SK-N-SH treated with all-trans-retinoic acid at 6 μM for 48 hours (cell line): Measurements from ENCODE around the gene SPTLC1.

ENCODE experiments used
- ATAC-seq: fragments of 200-7000 bp; cut with Tn5 transposase; 3 replicates; pipeline ENCODE4 v1.9.1; 2020; ENCODE audit warnings: mild to moderate bottlenecking, moderate library complexity
- ARNTL ChIP-seq: fragments of 450-650 bp; formaldehyde crosslinking; IDR thresholded peaks from 2 replicates; pipeline ENCODE4 v1.5.0; 2020; ENCODE audit warnings: low read depth, mild to moderate bottlenecking, moderate library complexity, borderline replicate concordance
- BACH2 ChIP-seq: fragments of 250-450 bp; sonication (Bioruptor Pico); IDR thresholded peaks from 2 replicates; pipeline ENCODE4 v1.9.0; 2021; ENCODE audit warnings: mild to moderate bottlenecking, borderline replicate concordance
- CREB5 ChIP-seq: fragments of 250-450 bp; sonication (Bioruptor Pico); IDR thresholded peaks from 2 replicates; pipeline ENCODE4 v1.5.1; 2020; ENCODE audit warnings: low read depth, mild to moderate bottlenecking, moderate library complexity
- CSDC2 ChIP-seq: fragments of 250-450 bp; sonication (Bioruptor Pico); IDR thresholded peaks from 2 replicates; pipeline ENCODE4 v1.5.0; 2020; ENCODE audit warnings: mild to moderate bottlenecking, moderate library complexity
- ESRRG ChIP-seq: fragments of 250-450 bp; sonication (Bioruptor Pico); IDR thresholded peaks from 2 replicates; pipeline ENCODE4 v1.6.1; 2021; ENCODE audit warnings: mild to moderate bottlenecking
- GLIS3 ChIP-seq: fragments of 250-450 bp; sonication (Bioruptor Pico); IDR thresholded peaks from 2 replicates; pipeline ENCODE4 v1.5.0; 2020; ENCODE audit warnings: mild to moderate bottlenecking, moderate library complexity
- OSR1 ChIP-seq: fragments of 250-450 bp; sonication (Bioruptor Pico); IDR thresholded peaks from 2 replicates; pipeline ENCODE4 v1.8.0; 2022; ENCODE audit warnings: moderate library complexity, mild to moderate bottlenecking, inconsistent platforms
- PATZ1 ChIP-seq: fragments of 250-450 bp; sonication (Bioruptor Pico); IDR thresholded peaks from 2 replicates; pipeline ENCODE4 v1.8.0; 2020; ENCODE audit warnings: mild to moderate bottlenecking, moderate library complexity, borderline replicate concordance
- POU6F1 ChIP-seq: fragments of 250-450 bp; sonication (Bioruptor Pico); IDR thresholded peaks from 2 replicates; pipeline ENCODE4 v1.8.0; 2021; ENCODE audit warnings: low read depth, mild to moderate bottlenecking, moderate library complexity, borderline replicate concordance
- PPARA ChIP-seq: fragments of 250-450 bp; sonication (Bioruptor Pico); IDR thresholded peaks from 2 replicates; pipeline ENCODE4 v1.5.0; 2020; ENCODE audit warnings: mild to moderate bottlenecking, borderline replicate concordance
- SNAI2 ChIP-seq: fragments of 250-450 bp; sonication (Bioruptor Pico); IDR thresholded peaks from 2 replicates; pipeline ENCODE4 v1.5.0; 2020; ENCODE audit warnings: mild to moderate bottlenecking, moderate library complexity
- TCF4 ChIP-seq: fragments of 250-450 bp; sonication (Bioruptor Pico); IDR thresholded peaks from 2 replicates; pipeline ENCODE4 v1.8.0; 2021; ENCODE audit warnings: mild to moderate bottlenecking, moderate library complexity, borderline replicate concordance
- TOX ChIP-seq: fragments of 250-450 bp; sonication (Bioruptor Pico); IDR thresholded peaks from 2 replicates; pipeline ENCODE4 v1.8.0; 2021; ENCODE audit warnings: mild to moderate bottlenecking, moderate library complexity, borderline replicate concordance
- TSHZ2 ChIP-seq: fragments of 250-450 bp; sonication (Bioruptor Pico); IDR thresholded peaks from 2 replicates; pipeline ENCODE4 v1.5.0; 2020; ENCODE audit warnings: mild to moderate bottlenecking, moderate library complexity
- ZC3H10 ChIP-seq: fragments of 250-450 bp; sonication (Bioruptor Pico); IDR thresholded peaks from 2 replicates; pipeline ENCODE4 v1.5.1; 2021; ENCODE audit warnings: mild to moderate bottlenecking, moderate library complexity
- ZFP3 ChIP-seq: fragments of 250-450 bp; sonication (Bioruptor Pico); IDR thresholded peaks from 2 replicates; pipeline ENCODE4 v1.5.0; 2020; ENCODE audit warnings: mild to moderate bottlenecking, moderate library complexity
- ZFP30 ChIP-seq: fragments of 450-650 bp; formaldehyde crosslinking; IDR thresholded peaks from 2 replicates; pipeline ENCODE4 v1.5.0; 2022; ENCODE audit warnings: mild to moderate bottlenecking, moderate library complexity
- ZNF565 ChIP-seq: fragments of 450-650 bp; formaldehyde crosslinking; conservative IDR thresholded peaks from 2 replicates; pipeline ENCODE4 v1.5.0; 2020; ENCODE audit warnings: low read depth, mild to moderate bottlenecking, moderate library complexity
- ZNF70 ChIP-seq: fragments of 450-650 bp; formaldehyde crosslinking; IDR thresholded peaks from 2 replicates; pipeline ENCODE4 v1.5.0; 2020; ENCODE audit warnings: mild to moderate bottlenecking, moderate library complexity
- ZNF8 ChIP-seq: fragments of 450-650 bp; formaldehyde crosslinking; IDR thresholded peaks from 2 replicates; pipeline ENCODE4 v1.5.0; 2020; ENCODE audit warnings: mild to moderate bottlenecking, moderate library complexity
- TF ChIP-seq, protein P1 (sequence below): fragments of 250-450 bp; sonication (Bioruptor Pico); IDR thresholded peaks from 2 replicates; pipeline ENCODE4 v1.5.1; 2021; ENCODE audit warnings: mild to moderate bottlenecking, moderate library complexity

Gene SPTLC1

DNA sequence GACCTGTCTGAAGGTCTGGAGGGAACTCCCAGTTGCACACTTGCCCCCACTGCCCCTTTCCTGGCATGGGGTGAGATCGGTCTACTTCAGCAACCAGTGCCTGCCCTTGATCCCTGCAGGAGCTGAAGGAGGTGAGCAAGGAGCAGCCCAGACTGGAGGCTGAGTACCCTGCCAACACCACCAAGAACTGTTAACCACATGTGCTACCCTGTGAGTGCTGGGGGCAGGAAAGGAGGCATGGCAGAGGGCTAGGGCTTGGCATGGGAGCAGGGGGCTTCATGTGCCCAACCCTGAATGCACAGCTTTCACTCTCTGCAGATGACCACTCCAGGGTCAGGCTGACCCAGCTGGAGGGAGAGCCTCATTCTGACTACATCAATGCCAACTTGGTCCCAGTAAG is 17.3 kb upstream of the SPTLC1 start:
- no peak for ATAC-seq
- TF ChIP-seq ZNF565 (CRISPR knock-in tag) (no peak), ZFP3 (CRISPR knock-in tag) (no peak), TCF4 (CRISPR knock-in tag) (no peak), PATZ1 (CRISPR knock-in tag) (no peak), OSR1 (CRISPR knock-in tag) (no peak), ZNF70 (no peak), CREB5 (CRISPR knock-in tag) (no peak), GLIS3 (CRISPR knock-in tag) (no peak), PPARA (no peak)
- TF ChIP-seq, protein P1, sequence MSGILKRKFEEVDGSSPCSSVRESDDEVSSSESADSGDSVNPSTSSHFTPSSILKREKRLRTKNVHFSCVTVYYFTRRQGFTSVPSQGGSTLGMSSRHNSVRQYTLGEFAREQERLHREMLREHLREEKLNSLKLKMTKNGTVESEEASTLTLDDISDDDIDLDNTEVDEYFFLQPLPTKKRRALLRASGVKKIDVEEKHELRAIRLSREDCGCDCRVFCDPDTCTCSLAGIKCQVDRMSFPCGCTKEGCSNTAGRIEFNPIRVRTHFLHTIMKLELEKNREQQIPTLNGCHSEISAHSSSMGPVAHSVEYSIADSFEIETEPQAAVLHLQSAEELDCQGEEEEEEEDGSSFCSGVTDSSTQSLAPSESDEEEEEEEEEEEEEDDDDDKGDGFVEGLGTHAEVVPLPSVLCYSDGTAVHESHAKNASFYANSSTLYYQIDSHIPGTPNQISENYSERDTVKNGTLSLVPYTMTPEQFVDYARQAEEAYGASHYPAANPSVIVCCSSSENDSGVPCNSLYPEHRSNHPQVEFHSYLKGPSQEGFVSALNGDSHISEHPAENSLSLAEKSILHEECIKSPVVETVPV (CRISPR knock-in tag) = no peak

- no peak for ATAC-seq
Observed at GRCh38 chr9:92122800-92123199, 7.6 kb upstream of the SPTLC1 start.

More at GRCh38 chr9:92122800-92123199, 7.6 kb upstream of the SPTLC1 start:
- TF ChIP-seq ZFP30 (CRISPR knock-in tag) (no peak), TCF4 (CRISPR knock-in tag) (no peak), BACH2 (no peak), SNAI2 (CRISPR knock-in tag) (no peak), ZNF565 (CRISPR knock-in tag) (no peak), CREB5 (CRISPR knock-in tag) (no peak), TSHZ2 (CRISPR knock-in tag) (no peak), ZC3H10 (CRISPR knock-in tag) (no peak), CSDC2 (CRISPR knock-in tag) (no peak), ARNTL (CRISPR knock-in tag) (no peak), ZNF8 (CRISPR knock-in tag) (no peak), TOX (no peak), ZNF70 (no peak), ZFP3 (CRISPR knock-in tag) (no peak), ESRRG (CRISPR knock-in tag) (no peak), OSR1 (CRISPR knock-in tag) (no peak), POU6F1 (CRISPR knock-in tag) (no peak), PPARA (no peak)
- TF ChIP-seq, protein P1 (CRISPR knock-in tag) = no peak
